Measurements from ENCODE around the gene E2F2. TPM values are rescaled to one million over a fixed set of nuclear protein-coding genes. Genes with fewer than 3 reads are reported as not detected.

The E2F2 gene
- total and polyA plus RNA-seq, 5 donors from 2014 or later: 2.3 to 13.8 (median 3.9) TPM

GRCh38 chr1:23480187-23481025 is 50.6 kb downstream of the E2F2 start:
- DNase-seq (no peak), ATAC-seq (ENCODE audit: low read depth in 2 of 2) (no peak)
- no peaks in the 10 kb centered on the region for H3K36me3 Mint-ChIP-seq
- Histone ChIP-seq H3K4me3 (ENCODE audit: low read depth, low read length) (no peak overlapping the region), H3K27ac (ENCODE audit: insufficient read depth, low read length, poor library complexity, severe bottlenecking) (no peak overlapping the region), H3K9me3 (ENCODE audit: control insufficient read depth in 2 of 2, low read length in 2 of 2) (no peaks in the 10 kb centered on the region), H3K27me3 (ENCODE audit: control insufficient read depth, insufficient read depth, low read length) (peaks cover 6% of the 10 kb centered on the region), H3K36me3 (ENCODE audit: control insufficient read depth, insufficient read depth, low read length) (no peaks in the 10 kb centered on the region), H3K4me1 (ENCODE audit: control insufficient read depth, insufficient read depth, low read length, poor library complexity, severe bottlenecking) (peaks cover 21% of the 10 kb centered on the region)
- H3K27ac Mint-ChIP-seq: peak overlapping the region in 1 of 3 donors; percentile 4
- peaks cover 0 to 2% (median 0%) of the 10 kb centered on the region in 7 donors for H3K9me3 Mint-ChIP-seq
- peaks cover 51% of the 10 kb centered on the region for H3K27me3 Mint-ChIP-seq
- peaks cover 7 to 24% (median 16%) of the 10 kb centered on the region in 4 donors for H3K4me1 Mint-ChIP-seq
- peak overlapping the region in 3 of 4 donors; percentile 42 to 95 (median 92) for H3K4me3 Mint-ChIP-seq

- Histone ChIP-seq H3K27me3 (ENCODE audit: control insufficient read depth, insufficient read depth, low read length) (peaks cover 6% of the 10 kb centered on the region), H3K36me3 (ENCODE audit: control insufficient read depth, insufficient read depth, low read length) (no peaks in the 10 kb centered on the region), H3K4me3 (ENCODE audit: low read depth, low read length) (no peak overlapping the region), H3K27ac (ENCODE audit: insufficient read depth, low read length, poor library complexity, severe bottlenecking) (no peak overlapping the region), H3K4me1 (ENCODE audit: control insufficient read depth, insufficient read depth, low read length, poor library complexity, severe bottlenecking) (peaks cover 16% of the 10 kb centered on the region), H3K9me3 (ENCODE audit: control insufficient read depth in 2 of 2, low read length in 2 of 2) (no peaks in the 10 kb centered on the region)
- DNase-seq: no peak
- peaks cover 43% of the 10 kb centered on the region for H3K27me3 Mint-ChIP-seq
- no peak overlapping the region for H3K27ac Mint-ChIP-seq
- H3K36me3 Mint-ChIP-seq: no peaks in the 10 kb centered on the region
- H3K4me3 Mint-ChIP-seq: no peak overlapping the region
- H3K9me3 Mint-ChIP-seq: peaks cover 0 to 2% (median 0%) of the 10 kb centered on the region in 7 donors
- no peak for ATAC-seq (ENCODE audit: low read depth in 2 of 2)
- peaks cover under 1 to 18% (median 12%) of the 10 kb centered on the region in 4 donors for H3K4me1 Mint-ChIP-seq
Observed at GRCh38 chr1:23479666-23479941, 51.4 kb downstream of the E2F2 start.

- peaks cover 0 to 2% (median 0%) of the 10 kb centered on the region in 7 donors for H3K9me3 Mint-ChIP-seq
- Histone ChIP-seq H3K9me3 (ENCODE audit: control insufficient read depth in 2 of 2, low read length in 2 of 2) (no peaks in the 10 kb centered on the region), H3K4me1 (ENCODE audit: control insufficient read depth, insufficient read depth, low read length, poor library complexity, severe bottlenecking) (peaks cover 11% of the 10 kb centered on the region), H3K27ac (ENCODE audit: insufficient read depth, low read length, poor library complexity, severe bottlenecking) (no peak overlapping the region), H3K4me3 (ENCODE audit: low read depth, low read length) (no peak overlapping the region), H3K36me3 (ENCODE audit: control insufficient read depth, insufficient read depth, low read length) (no peaks in the 10 kb centered on the region), H3K27me3 (ENCODE audit: control insufficient read depth, insufficient read depth, low read length) (peaks cover 6% of the 10 kb centered on the region)
- H3K36me3 Mint-ChIP-seq: no peaks in the 10 kb centered on the region
- no peak overlapping the region for H3K4me3 Mint-ChIP-seq
- H3K27me3 Mint-ChIP-seq: peaks cover 40% of the 10 kb centered on the region
- H3K27ac Mint-ChIP-seq: no peak overlapping the region
- peaks cover 0 to 15% (median 11%) of the 10 kb centered on the region in 4 donors for H3K4me1 Mint-ChIP-seq
- DNase-seq (no peak), ATAC-seq (ENCODE audit: low read depth in 2 of 2) (no peak)
Observed at GRCh38 chr1:23478896-23479665, 52.0 kb downstream of the E2F2 start.

DNA sequence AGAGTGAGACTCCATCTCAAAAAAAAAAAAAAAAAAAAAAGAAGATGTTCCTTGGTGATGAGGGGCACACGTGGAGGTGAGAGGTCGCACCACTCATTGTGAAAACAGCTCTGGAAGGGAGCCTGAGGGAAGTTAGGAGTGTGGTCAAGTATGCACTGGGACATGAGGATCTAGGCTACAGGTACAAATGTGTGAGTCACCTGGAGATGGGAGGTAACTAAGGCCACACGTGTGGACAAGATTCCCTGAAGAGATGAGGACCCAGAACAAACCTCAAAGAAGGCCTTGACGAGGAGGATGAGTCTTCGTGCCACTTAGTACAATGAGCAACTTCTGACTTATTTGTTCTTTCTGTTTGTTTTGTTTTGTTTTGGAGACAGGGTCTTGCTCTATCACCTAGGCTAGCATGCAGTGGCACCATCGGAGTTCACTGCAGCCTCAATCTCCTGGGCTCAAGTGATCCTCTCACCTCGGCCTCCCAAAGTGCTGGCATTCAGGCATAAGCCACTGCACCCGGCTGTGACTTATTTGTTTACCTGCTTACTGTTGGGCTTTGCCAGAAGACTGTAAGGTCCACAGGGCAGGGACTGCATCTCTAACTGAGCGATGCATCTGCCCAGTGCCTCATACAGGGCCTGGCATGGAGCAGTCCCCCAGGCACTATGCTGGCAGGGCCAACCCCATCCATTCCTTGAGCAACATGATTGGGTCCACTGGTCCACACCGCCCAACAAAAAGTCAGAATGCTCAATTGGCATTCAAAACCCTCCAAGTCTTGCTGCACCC is 53.5 kb downstream of the E2F2 start:
- Mint-ChIP-seq H3K36me3 (no peaks in the 10 kb centered on the region), H3K4me3 (no peak overlapping the region), H3K4me1 (peaks cover 0 to 8% (median 3%) of the 10 kb centered on the region in 4 donors), H3K9me3 (no peaks in the 10 kb centered on the region), H3K27me3 (peaks cover 30% of the 10 kb centered on the region), H3K27ac (no peak overlapping the region)
- DNase-seq (no peak), ATAC-seq (ENCODE audit: low read depth in 2 of 2) (no peak)
- Histone ChIP-seq H3K9me3 (ENCODE audit: control insufficient read depth in 2 of 2, low read length in 2 of 2) (no peaks in the 10 kb centered on the region), H3K36me3 (ENCODE audit: control insufficient read depth, insufficient read depth, low read length) (no peaks in the 10 kb centered on the region), H3K4me1 (ENCODE audit: control insufficient read depth, insufficient read depth, low read length, poor library complexity, severe bottlenecking) (no peaks in the 10 kb centered on the region), H3K27me3 (ENCODE audit: control insufficient read depth, insufficient read depth, low read length) (peaks cover 4% of the 10 kb centered on the region), H3K27ac (ENCODE audit: insufficient read depth, low read length, poor library complexity, severe bottlenecking) (no peak overlapping the region), H3K4me3 (ENCODE audit: low read depth, low read length) (no peak overlapping the region)

- no peaks in the 10 kb centered on the region for H3K36me3 ChIP-seq (ENCODE audit: control insufficient read depth, insufficient read depth, low read length)
- H3K4me1 Mint-ChIP-seq: peaks cover 0 to 5% (median 1%) of the 10 kb centered on the region in 4 donors
- H3K27ac Mint-ChIP-seq: no peak overlapping the region
- no peaks in the 10 kb centered on the region for H3K9me3 ChIP-seq (ENCODE audit: control insufficient read depth in 2 of 2, low read length in 2 of 2)
- no peaks in the 10 kb centered on the region for H3K4me1 ChIP-seq (ENCODE audit: control insufficient read depth, insufficient read depth, low read length, poor library complexity, severe bottlenecking)
- no peaks in the 10 kb centered on the region for H3K9me3 Mint-ChIP-seq
- no peak overlapping the region for H3K4me3 ChIP-seq (ENCODE audit: low read depth, low read length)
- ATAC-seq (ENCODE audit: low read depth in 2 of 2) (no peak), DNase-seq (no peak)
- no peaks in the 10 kb centered on the region for H3K36me3 Mint-ChIP-seq
- no peak overlapping the region for H3K4me3 Mint-ChIP-seq
- peaks cover 2% of the 10 kb centered on the region for H3K27me3 ChIP-seq (ENCODE audit: control insufficient read depth, insufficient read depth, low read length)
- peaks cover 11% of the 10 kb centered on the region for H3K27me3 Mint-ChIP-seq
- H3K27ac ChIP-seq (ENCODE audit: insufficient read depth, low read length, poor library complexity, severe bottlenecking): no peak overlapping the region
Observed at GRCh38 chr1:23475641-23476040, 55.4 kb downstream of the E2F2 start.

DNA sequence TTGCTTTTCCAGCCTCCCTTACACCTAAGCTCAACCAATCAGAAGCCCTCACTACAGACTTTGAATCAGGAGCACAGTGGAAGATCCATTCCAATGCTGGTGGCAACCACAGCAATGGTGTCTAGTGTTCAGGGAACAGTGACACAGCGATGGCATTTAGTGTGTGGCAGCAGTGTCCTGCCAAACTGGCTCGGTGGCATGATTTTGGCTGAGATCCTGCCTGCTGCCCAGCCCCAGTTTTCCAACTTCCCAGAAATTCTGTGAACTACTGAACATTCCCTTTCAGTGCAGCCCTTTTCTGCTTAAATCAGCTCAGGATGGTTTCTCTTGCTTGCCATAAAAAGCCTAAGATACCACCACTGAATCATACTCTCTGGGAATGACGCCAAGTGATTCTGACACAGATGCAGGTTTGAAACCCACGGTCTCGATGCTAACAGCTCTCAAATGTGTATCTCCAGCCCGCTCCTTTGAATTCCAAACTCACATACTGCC is 55.9 kb downstream of the E2F2 start:
- no peaks in the 10 kb centered on the region for H3K4me1 ChIP-seq (ENCODE audit: control insufficient read depth, insufficient read depth, low read length, poor library complexity, severe bottlenecking)
- H3K27ac ChIP-seq (ENCODE audit: insufficient read depth, low read length, poor library complexity, severe bottlenecking): no peak overlapping the region
- no peaks in the 10 kb centered on the region for H3K36me3 ChIP-seq (ENCODE audit: control insufficient read depth, insufficient read depth, low read length)
- ATAC-seq (ENCODE audit: low read depth in 2 of 2) (no peak), DNase-seq (no peak)
- no peaks in the 10 kb centered on the region for H3K9me3 ChIP-seq (ENCODE audit: control insufficient read depth in 2 of 2, low read length in 2 of 2)
- no peak overlapping the region for H3K4me3 ChIP-seq (ENCODE audit: low read depth, low read length)
- H3K27ac Mint-ChIP-seq: no peak overlapping the region
- no peaks in the 10 kb centered on the region for H3K36me3 Mint-ChIP-seq
- H3K27me3 ChIP-seq (ENCODE audit: control insufficient read depth, insufficient read depth, low read length): peaks cover 2% of the 10 kb centered on the region
- peaks cover 0 to 2% (median under 1%) of the 10 kb centered on the region in 4 donors for H3K4me1 Mint-ChIP-seq
- no peak overlapping the region for H3K4me3 Mint-ChIP-seq
- H3K9me3 Mint-ChIP-seq: no peaks in the 10 kb centered on the region
- peaks cover 8% of the 10 kb centered on the region for H3K27me3 Mint-ChIP-seq

GRCh38 chr1:23473037-23473800 is 57.8 kb downstream of the E2F2 start:
- Histone ChIP-seq H3K9me3 (ENCODE audit: control insufficient read depth in 2 of 2, low read length in 2 of 2) (no peaks in the 10 kb centered on the region), H3K4me1 (ENCODE audit: control insufficient read depth, insufficient read depth, low read length, poor library complexity, severe bottlenecking) (no peaks in the 10 kb centered on the region), H3K36me3 (ENCODE audit: control insufficient read depth, insufficient read depth, low read length) (no peaks in the 10 kb centered on the region), H3K27me3 (ENCODE audit: control insufficient read depth, insufficient read depth, low read length) (peaks cover 2% of the 10 kb centered on the region), H3K4me3 (ENCODE audit: low read depth, low read length) (no peak overlapping the region), H3K27ac (ENCODE audit: insufficient read depth, low read length, poor library complexity, severe bottlenecking) (no peak overlapping the region)
- H3K9me3 Mint-ChIP-seq: no peaks in the 10 kb centered on the region
- ATAC-seq (ENCODE audit: low read depth in 2 of 2) (no peak), DNase-seq (no peak)
- H3K36me3 Mint-ChIP-seq: no peaks in the 10 kb centered on the region
- H3K27me3 Mint-ChIP-seq: peaks cover 8% of the 10 kb centered on the region
- peaks cover 0 to 2% (median 0%) of the 10 kb centered on the region in 4 donors for H3K4me1 Mint-ChIP-seq
- H3K4me3 Mint-ChIP-seq: no peak overlapping the region
- no peak overlapping the region for H3K27ac Mint-ChIP-seq

Measured in CD4-positive, CD25-positive, alpha-beta regulatory T cell (primary cell).